HG03095 (cell line): ENCODE measurements around the gene LIN7B.

Source experiments
- ATAC-seq: cut with Tn5 transposase; IDR thresholded peaks from one replicate; pipeline ENCODE4 v1.9.1; 2021; ENCODE audit warnings: moderate library complexity; ENCODE audit not compliant: unreplicated experiment

LIN7B gene

DNA sequence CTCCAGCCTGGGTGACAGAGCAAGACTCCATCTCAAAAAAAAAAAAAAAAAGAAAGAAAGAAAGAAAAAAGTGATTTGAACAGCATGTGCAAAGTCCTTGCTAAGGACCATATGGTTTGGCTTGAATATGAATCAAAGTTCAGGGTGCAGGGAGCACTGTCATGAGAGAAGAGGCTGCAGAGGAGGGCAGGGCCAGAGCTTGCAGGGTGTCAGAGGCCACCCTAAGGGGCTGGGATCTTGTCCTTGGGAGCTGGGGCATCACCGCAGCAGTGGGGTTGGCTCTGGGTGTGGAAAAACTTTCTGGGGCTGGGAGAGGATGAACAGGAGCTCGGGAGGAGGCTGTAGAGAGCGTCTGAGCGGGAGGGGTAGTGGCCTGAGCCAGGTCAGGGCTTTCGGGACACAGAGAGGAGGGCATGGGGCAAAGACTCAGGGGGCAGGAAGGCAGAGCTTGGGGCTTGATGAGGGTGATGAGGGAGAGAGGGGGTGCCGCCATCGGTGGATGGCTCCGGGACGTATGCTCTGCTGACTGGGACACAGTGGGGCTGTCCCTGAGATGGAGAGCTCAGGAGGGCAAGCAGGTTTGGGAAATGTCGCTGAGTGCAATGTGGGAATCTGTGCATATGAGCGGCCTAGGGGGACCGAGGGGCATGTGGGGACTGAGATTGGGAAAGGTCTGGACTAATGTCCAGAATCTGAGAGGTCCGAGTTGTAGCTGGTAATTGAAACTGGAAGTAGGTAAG lies 46.5 kb downstream of the LIN7B start:
- ATAC-seq = no peak

DNA sequence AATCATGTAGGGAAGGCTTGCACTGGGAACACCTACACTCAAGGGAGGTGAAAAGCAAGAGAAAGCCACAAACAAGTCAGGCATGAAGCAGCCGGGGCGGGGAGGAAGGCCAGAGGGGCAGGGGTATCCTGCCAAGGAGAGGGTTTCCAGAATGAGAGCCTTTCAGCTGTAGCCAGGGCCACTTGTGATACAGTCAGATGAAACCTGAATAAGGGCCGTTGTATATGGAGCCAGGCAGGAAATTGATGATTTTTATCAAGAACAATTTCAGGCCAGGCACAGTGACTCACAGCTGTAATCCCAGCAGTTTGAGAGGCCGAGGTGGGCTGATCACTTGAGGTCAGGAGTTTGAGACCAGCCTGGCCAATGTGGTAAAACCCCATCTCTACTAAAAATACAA lies 47.8 kb downstream of the LIN7B start:
- ATAC-seq = no peak

DNA sequence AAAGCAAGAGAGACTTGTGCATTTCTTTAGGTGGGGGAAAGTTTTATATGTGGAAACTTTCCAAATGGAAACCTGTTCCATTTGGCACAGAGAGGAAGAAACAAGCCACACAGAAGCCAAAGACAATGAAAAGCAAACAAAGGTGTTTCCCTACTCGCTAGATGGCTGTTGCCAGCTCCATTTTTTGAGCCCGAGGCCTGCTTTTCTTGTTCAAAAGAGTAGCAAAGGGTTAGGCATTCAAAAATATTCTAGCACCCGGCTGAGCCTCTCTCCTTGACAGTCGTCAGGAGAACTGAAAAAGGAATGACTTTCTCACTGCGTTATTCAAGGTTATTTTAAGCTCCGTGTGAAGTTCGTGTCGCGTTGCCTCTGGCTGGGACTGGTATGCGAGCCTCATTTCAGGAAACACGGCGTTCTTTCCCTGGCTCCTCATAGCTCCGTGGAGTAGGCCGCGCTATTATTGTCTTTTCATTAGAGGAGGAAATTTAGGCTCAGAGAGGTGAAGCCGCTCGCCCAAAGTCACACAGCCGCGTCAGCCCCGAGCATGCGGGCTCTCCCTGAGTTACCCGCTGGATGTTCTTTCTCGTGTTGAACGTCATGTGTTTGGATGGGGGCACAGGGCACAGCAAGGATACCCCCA lies 51.1 kb downstream of the LIN7B start:
- no peak for ATAC-seq

DNA sequence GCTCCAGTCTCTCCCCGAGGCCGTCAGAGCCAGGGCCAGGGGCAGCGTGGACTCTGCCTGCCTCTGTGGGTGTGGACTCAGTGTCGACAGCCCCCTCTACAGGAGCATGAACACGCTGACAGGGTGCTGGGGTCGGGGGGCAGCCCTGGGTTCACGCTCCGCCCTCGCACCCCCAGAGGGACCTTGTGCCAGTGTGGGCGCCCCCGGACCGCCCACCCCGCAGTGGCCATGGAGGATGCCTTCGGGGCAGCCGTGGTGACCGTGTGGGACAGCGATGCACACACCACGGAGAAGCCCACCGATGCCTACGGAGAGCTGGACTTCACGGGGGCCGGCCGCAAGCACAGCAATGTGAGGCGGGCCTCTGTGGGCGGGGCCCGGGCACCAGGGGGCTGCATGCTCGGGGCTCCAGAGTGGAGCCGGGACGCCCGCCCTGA lies 51.7 kb downstream of the LIN7B start:
- ATAC-seq = no peak

DNA sequence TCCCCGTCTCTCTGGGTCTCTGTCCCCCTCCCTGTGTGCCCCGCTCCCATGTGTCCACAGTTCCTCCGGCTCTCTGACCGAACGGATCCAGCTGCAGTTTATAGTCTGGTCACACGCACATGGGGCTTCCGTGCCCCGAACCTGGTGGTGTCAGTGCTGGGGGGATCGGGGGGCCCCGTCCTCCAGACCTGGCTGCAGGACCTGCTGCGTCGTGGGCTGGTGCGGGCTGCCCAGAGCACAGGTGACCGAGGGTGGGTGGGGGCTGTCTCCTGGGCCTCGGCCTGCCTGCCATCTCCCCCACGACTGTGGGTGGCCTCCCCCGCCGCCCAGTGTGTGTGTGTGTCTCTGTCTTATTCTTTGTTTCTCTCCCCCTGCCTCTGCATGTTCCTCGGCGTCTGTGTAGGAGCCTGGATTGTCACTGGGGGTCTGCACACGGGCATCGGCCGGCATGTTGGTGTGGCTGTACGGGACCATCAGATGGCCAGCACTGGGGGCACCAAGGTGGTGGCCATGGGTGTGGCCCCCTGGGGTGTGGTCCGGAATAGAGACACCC lies 53.8 kb downstream of the LIN7B start:
- ATAC-seq = no peak
